ENCODE measurements around the gene PCK2. TPM values are rescaled to one million over a fixed set of nuclear protein-coding genes. Genes with fewer than 3 reads are reported as not detected.

Gene PCK2
- total and polyA plus RNA-seq, 2 of the 13 experiments (the other 11 are each of a cell fraction or from before 2014, with no cell fraction given) = 129 to 272 TPM

GRCh38 chr14:24113379-24113800, 19.3 kb downstream of the PCK2 start (continued):
- TF ChIP-seq NFAT5 (CRISPR knock-in tag; IDR thresholded peaks at IDR 0.05) (peak; percentile 97), ZNF546 (CRISPR knock-in tag; conservative IDR thresholded peaks at IDR 0.05) (0 out of 2 replicates have a peak, but pooled peaks have one; percentile 62), ZFP91 (CRISPR knock-in tag; IDR thresholded peaks at IDR 0.05; ENCODE audit: borderline replicate concordance) (no peak), ZBTB39 (CRISPR knock-in tag; IDR thresholded peaks at IDR 0.05) (no peak), KLF16 (CRISPR knock-in tag; IDR thresholded peaks at IDR 0.05) (no peak), IRF9 (CRISPR knock-in tag; IDR thresholded peaks at IDR 0.05; ENCODE audit: borderline replicate concordance) (no peak), ZNF510 (CRISPR knock-in tag; IDR thresholded peaks at IDR 0.05; ENCODE audit: low read depth) (no peak), ZNF792 (CRISPR knock-in tag; IDR thresholded peaks at IDR 0.05) (no peak), NRL (CRISPR knock-in tag; IDR thresholded peaks at IDR 0.05; ENCODE audit: borderline replicate concordance) (no peak), ZNF382 (CRISPR knock-in tag; IDR thresholded peaks at IDR 0.05; ENCODE audit: borderline replicate concordance) (no peak), ZNF572 (CRISPR knock-in tag; IDR thresholded peaks at IDR 0.05) (no peak), ZNF773 (CRISPR knock-in tag; IDR thresholded peaks at IDR 0.05; ENCODE audit: borderline replicate concordance) (peak; percentile 73; the same call in 1 of the 2 replicates), HMGXB4 (CRISPR knock-in tag; IDR thresholded peaks at IDR 0.05; ENCODE audit: borderline replicate concordance in 1 of 2, low read depth in 1 of 2) (no peak), ISX (CRISPR knock-in tag; conservative IDR thresholded peaks at IDR 0.05) (peak; percentile 71; the same call in 1 of the 2 replicates), ZNF30 (CRISPR knock-in tag; IDR thresholded peaks at IDR 0.05) (peak; percentile 86; the same call in 1 of the 2 replicates), CREB3 (CRISPR knock-in tag; IDR thresholded peaks at IDR 0.05) (peak; percentile 95; the same call in 1 of the 2 replicates)
